Mammary epithelial cell (primary cell): Measurements from ENCODE around the gene GNRH2.

Experiments used
- CTCF ChIP-seq, 2 donors: IDR thresholded peaks in 1 of 2; conservative IDR thresholded peaks in 1 of 2; 2 replicates each; pipeline ENCODE4 v1.5.1; 2011 to 2012; ENCODE audit warnings: inconsistent platforms in 2 of 2, low read length in 2 of 2, mild to moderate bottlenecking in 2 of 2, control low read depth in 1 of 2, low read depth in 1 of 2; ENCODE audit not compliant: insufficient read depth in 1 of 2; ENCODE audit errors: extremely low read depth in 1 of 2
- EZH2 ChIP-seq: IDR thresholded peaks from 2 replicates; pipeline ENCODE4 v1.6.1; 2012; ENCODE audit warnings: low read length, inconsistent platforms, borderline replicate concordance

- TF ChIP-seq CTCF (conservative IDR thresholded peaks at IDR 0.05 in 1 of 2, IDR thresholded peaks at IDR 0.05 in 1 of 2; ENCODE audit: extremely low read depth in 1 of 2, insufficient read depth in 1 of 2, low read depth in 1 of 2, low read length in 2 of 2) = no peak
- TF ChIP-seq EZH2 = no peak
Measured at GRCh38 chr20:3021327-3021726, 22.1 kb upstream of the GNRH2 start.
